Mesenteric fat pad (tissue), 1 donor: Measurements from ENCODE around the gene SLFN12. TPM values are rescaled to one million over a fixed set of nuclear protein-coding genes. Genes with fewer than 3 reads are reported as not detected.

Source experiments
- total RNA-seq: library from RNA; stranded (reverse); fragmentation: NEBNext Ultra II Directional; extraction: Animal tissue kit (Norgen Biotek cat#: 25700); gene quantifications from one replicate; pipeline ENCODE4 v1.2.1, GENCODE V29; 2021
- donor health status: DM: yes; HTN: yes; CAD: no.

The SLFN12 gene
- total RNA-seq, 1 donor from 2014 or later, result 17.7 TPM

Other genes with a start within 250 kb of the SLFN12 start
- gene SLC35G3, start 238.1 kb downstream of the SLFN12 start, total RNA-seq, result not detected
- gene SLFN5, start 189.4 kb downstream of the SLFN12 start, total RNA-seq, result 74.8 TPM
- gene SLFN11, start 58.9 kb downstream of the SLFN12 start, total RNA-seq, result 54.7 TPM
- 20.3 TPM for gene SLFN13, start 16.3 kb upstream of the SLFN12 start, total RNA-seq
- gene SLFN12L, start 105.2 kb upstream of the SLFN12 start, total RNA-seq, result 4.7 TPM
- gene SLFN14, start 128.3 kb upstream of the SLFN12 start, total RNA-seq, result not detected
- gene PEX12, start 146.1 kb upstream of the SLFN12 start, total RNA-seq, result 3.3 TPM
- 116 TPM for gene AP2B1, start 154.8 kb upstream of the SLFN12 start, total RNA-seq